ENCODE data around the gene UMAD1. TPM values are rescaled to one million over a fixed set of nuclear protein-coding genes. Genes with fewer than 3 reads are reported as not detected.

UMAD1 gene
- total RNA-seq, 1 donor from 2014 or later, result 14.3 TPM

- intact Hi-C loops (cut with DNase I), result loop anchor here (5.0 kb wide), 1 partner anchor 81 kb away; no protein-coding TSS in a partner anchor
- no peak for DNase-seq
- ATAC-seq (ENCODE audit: poor library complexity), result peak; percentile 89
Observed at GRCh38 chr7:7681191-7681935, 40.8 kb downstream of the UMAD1 start.

- intact Hi-C loops (cut with DNase I), result loop anchor here (5.0 kb wide), 1 partner anchor 80 kb away; no protein-coding TSS in a partner anchor
- DNase-seq (no peak), ATAC-seq (ENCODE audit: poor library complexity) (no peak)
Observed at GRCh38 chr7:7681936-7682329, 41.4 kb downstream of the UMAD1 start.

- intact Hi-C loops (cut with DNase I), result loop anchor here (5.0 kb wide), 1 partner anchor 79 kb away; no protein-coding TSS in a partner anchor
- DNase-seq, result no peak
- ATAC-seq (ENCODE audit: poor library complexity), result no peak
Observed at GRCh38 chr7:7682861-7683260, 42.3 kb downstream of the UMAD1 start.

GRCh38 chr7:7686811-7687508 lies 46.4 kb downstream of the UMAD1 start:
- intact Hi-C loops (cut with DNase I), result no loop called here
- ATAC-seq (ENCODE audit: poor library complexity) (peak; percentile 22), DNase-seq (no peak)

- peak; percentile 71 for ATAC-seq (ENCODE audit: poor library complexity)
- intact Hi-C loops (cut with DNase I), result no loop called here
- DNase-seq, result no peak
Observed at GRCh38 chr7:7687800-7688199, 47.2 kb downstream of the UMAD1 start.

- peak; percentile 41 for ATAC-seq (ENCODE audit: poor library complexity)
- no peak for DNase-seq
- intact Hi-C loops (cut with DNase I), result no loop called here
Observed at GRCh38 chr7:7688310-7688709, 47.8 kb downstream of the UMAD1 start.

- ATAC-seq (ENCODE audit: poor library complexity) (peak; percentile 85), DNase-seq (no peak)
- intact Hi-C loops (cut with DNase I), result no loop called here
Observed at GRCh38 chr7:7688956-7689355, 48.4 kb downstream of the UMAD1 start.

GRCh38 chr7:7693881-7694280 lies 53.3 kb downstream of the UMAD1 start:
- intact Hi-C loops (cut with DNase I), result no loop called here
- ATAC-seq (ENCODE audit: poor library complexity), result no peak
- DNase-seq, result no peak

GRCh38 chr7:7694542-7694941 lies 54.0 kb downstream of the UMAD1 start:
- no peak for DNase-seq
- no peak for ATAC-seq (ENCODE audit: poor library complexity)
- intact Hi-C loops (cut with DNase I), result no loop called here

GRCh38 chr7:7695111-7695817 lies 54.7 kb downstream of the UMAD1 start:
- DNase-seq (no peak), ATAC-seq (ENCODE audit: poor library complexity) (peak; percentile 56)
- intact Hi-C loops (cut with DNase I), result no loop called here

GRCh38 chr7:7696458-7697119 lies 56.0 kb downstream of the UMAD1 start:
- DNase-seq (no peak), ATAC-seq (ENCODE audit: poor library complexity) (peak; percentile 33)
- intact Hi-C loops (cut with DNase I), result no loop called here

- intact Hi-C loops (cut with DNase I), result no loop called here
- DNase-seq, result peak; percentile 43
- ATAC-seq (ENCODE audit: poor library complexity), result peak; percentile 51
Observed at GRCh38 chr7:7698930-7699329, 58.4 kb downstream of the UMAD1 start.

GRCh38 chr7:7699380-7699779 lies 58.8 kb downstream of the UMAD1 start:
- intact Hi-C loops (cut with DNase I), result no loop called here
- ATAC-seq (ENCODE audit: poor library complexity), result no peak
- no peak for DNase-seq

- ATAC-seq (ENCODE audit: poor library complexity) (no peak), DNase-seq (no peak)
- intact Hi-C loops (cut with DNase I), result no loop called here
Observed at GRCh38 chr7:7699970-7700369, 59.4 kb downstream of the UMAD1 start.

- intact Hi-C loops (cut with DNase I), result no loop called here
- ATAC-seq (ENCODE audit: poor library complexity), result no peak
- no peak for DNase-seq
Observed at GRCh38 chr7:7701527-7701926, 61.0 kb downstream of the UMAD1 start.

GRCh38 chr7:7702826-7703225 lies 62.3 kb downstream of the UMAD1 start:
- intact Hi-C loops (cut with DNase I), result no loop called here
- DNase-seq, result no peak

GRCh38 chr7:7703427-7703826 lies 62.9 kb downstream of the UMAD1 start:
- no peak for DNase-seq
- intact Hi-C loops (cut with DNase I), result no loop called here
- no peak for ATAC-seq (ENCODE audit: poor library complexity)

More at GRCh38 chr7:7702826-7703225, 62.3 kb downstream of the UMAD1 start:
- ATAC-seq (ENCODE audit: poor library complexity), result no peak

GRCh38 chr7:7704867-7705266 lies 64.3 kb downstream of the UMAD1 start:
- DNase-seq (no peak), ATAC-seq (ENCODE audit: poor library complexity) (no peak)
- intact Hi-C loops (cut with DNase I), result no loop called here

GRCh38 chr7:7705318-7705717 lies 64.8 kb downstream of the UMAD1 start:
- ATAC-seq (ENCODE audit: poor library complexity) (no peak), DNase-seq (no peak)
- intact Hi-C loops (cut with DNase I), result no loop called here
